Esophagus squamous epithelium (tissue), 5 donors: ENCODE results near the gene LPXN. TPM values are rescaled to one million over a fixed set of nuclear protein-coding genes. Genes with fewer than 3 reads are reported as not detected.

Source experiments
- DNase-seq: peaks from one replicate; lab custom pipeline; 2025; lab: John Stamatoyannopoulos, UW
- H3K27ac ChIP-seq, 4 donors: fragments of 200-600 bp; sonication (generic); one replicate each; pipeline ENCODE4 v1.5.1; 2016 to 2019; ENCODE audit warnings: mild to moderate bottlenecking in 1 of 4
- H3K27me3 ChIP-seq, 4 donors: fragments of 200-600 bp; sonication (generic); 1 replicate in 3 of 4; 2 replicates in 1 of 4; pipeline versions ENCODE4 v1.5.1 to v1.6.0; 2017 to 2021; ENCODE audit warnings: antibody characterized with exemption in 1 of 4
- H3K36me3 ChIP-seq, 3 donors: fragments of 200-600 bp; sonication (generic); one replicate each; pipeline ENCODE4 v1.5.1; 2016 to 2019
- H3K4me1 ChIP-seq, 3 donors: fragments of 200-600 bp; sonication (generic); one replicate each; pipeline ENCODE4 v1.5.1; 2017 to 2019
- H3K4me3 ChIP-seq, 4 donors: fragments of 200-600 bp; sonication (generic); 1 replicate in 3 of 4; 2 replicates in 1 of 4; pipeline ENCODE4 v1.5.1; 2016 to 2019; ENCODE audit warnings: mild to moderate bottlenecking in 2 of 4, moderate library complexity in 1 of 4
- H3K9me3 ChIP-seq, 3 donors: fragments of 200-600 bp; sonication (generic); one replicate each; pipeline ENCODE4 v1.5.1; 2016 to 2019
- POLR2A ChIP-seq, 4 donors: fragments of 450-650 bp; IDR thresholded peaks; one replicate each; pipeline ENCODE4 v1.6.1; 2017; ENCODE audit warnings: antibody characterized with exemption in 4 of 4, mild to moderate bottlenecking in 4 of 4, moderate library complexity in 3 of 4
- WGBS, 2 donors: methylation state at CpG; one replicate each; pipeline ENCODE4 v1.1.5; 2018; 5-methylcytosine and 5-hydroxymethylcytosine counted together
- intact Hi-C: fragments of 100-400 bp; cut with DNase I; formaldehyde crosslinking; loops from one replicate; pipeline ENCODE4 v1.15.0; 2022
- total RNA-seq, 4 donors: library from RNA; depleted of rRNA; stranded (reverse); fragments of >200 nt; gene quantifications; one replicate each; pipeline ENCODE4 v1.1.0, GENCODE V29; 2016
- TF ChIP-seq, protein P1 (sequence below), 6 experiments: fragments of 450-650 bp in 4 of 6; fragments of 200-600 bp in 2 of 6; sonication (generic) in 2 of 6; IDR thresholded peaks; one replicate each; pipeline ENCODE4 v1.5.1; 2016 to 2019; ENCODE audit warnings: antibody characterized with exemption in 6 of 6, mild to moderate bottlenecking in 4 of 6, moderate library complexity in 4 of 6
- donor health status: DM: yes; HTN: yes; CAD: no.

Gene LPXN
- total RNA-seq, 4 donors from 2014 or later, result 1.7 to 12.4 (median 4.4) TPM

DNA sequence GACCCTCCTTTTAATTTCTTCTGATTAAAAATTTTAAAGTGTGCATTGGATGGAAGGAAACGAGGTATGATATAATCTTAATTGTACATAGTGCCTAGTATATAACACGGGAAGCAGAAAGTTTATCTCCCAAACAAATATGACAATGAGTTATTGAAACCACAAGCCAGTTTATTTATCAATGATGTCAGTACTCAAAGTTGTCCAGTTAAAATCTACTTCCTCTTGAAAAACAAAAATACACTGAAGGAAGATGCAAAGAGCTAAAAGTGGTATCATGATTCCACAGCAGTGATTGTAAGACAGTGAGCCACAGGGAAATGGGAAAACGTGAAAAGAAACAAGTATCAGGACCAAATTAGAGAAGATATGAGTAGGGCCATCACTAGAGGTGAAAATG lies 48.9 kb downstream of the LPXN start:
- no peak for TF ChIP-seq POLR2A (IDR thresholded peaks at IDR 0.05)
- TF ChIP-seq, protein P1, sequence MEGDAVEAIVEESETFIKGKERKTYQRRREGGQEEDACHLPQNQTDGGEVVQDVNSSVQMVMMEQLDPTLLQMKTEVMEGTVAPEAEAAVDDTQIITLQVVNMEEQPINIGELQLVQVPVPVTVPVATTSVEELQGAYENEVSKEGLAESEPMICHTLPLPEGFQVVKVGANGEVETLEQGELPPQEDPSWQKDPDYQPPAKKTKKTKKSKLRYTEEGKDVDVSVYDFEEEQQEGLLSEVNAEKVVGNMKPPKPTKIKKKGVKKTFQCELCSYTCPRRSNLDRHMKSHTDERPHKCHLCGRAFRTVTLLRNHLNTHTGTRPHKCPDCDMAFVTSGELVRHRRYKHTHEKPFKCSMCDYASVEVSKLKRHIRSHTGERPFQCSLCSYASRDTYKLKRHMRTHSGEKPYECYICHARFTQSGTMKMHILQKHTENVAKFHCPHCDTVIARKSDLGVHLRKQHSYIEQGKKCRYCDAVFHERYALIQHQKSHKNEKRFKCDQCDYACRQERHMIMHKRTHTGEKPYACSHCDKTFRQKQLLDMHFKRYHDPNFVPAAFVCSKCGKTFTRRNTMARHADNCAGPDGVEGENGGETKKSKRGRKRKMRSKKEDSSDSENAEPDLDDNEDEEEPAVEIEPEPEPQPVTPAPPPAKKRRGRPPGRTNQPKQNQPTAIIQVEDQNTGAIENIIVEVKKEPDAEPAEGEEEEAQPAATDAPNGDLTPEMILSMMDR (IDR thresholded peaks at IDR 0.05), result no peak
- no peak for DNase-seq
- 61 to 72% methylated on average over 3 of the region's 3 CpGs for WGBS, 2 donors

DNA sequence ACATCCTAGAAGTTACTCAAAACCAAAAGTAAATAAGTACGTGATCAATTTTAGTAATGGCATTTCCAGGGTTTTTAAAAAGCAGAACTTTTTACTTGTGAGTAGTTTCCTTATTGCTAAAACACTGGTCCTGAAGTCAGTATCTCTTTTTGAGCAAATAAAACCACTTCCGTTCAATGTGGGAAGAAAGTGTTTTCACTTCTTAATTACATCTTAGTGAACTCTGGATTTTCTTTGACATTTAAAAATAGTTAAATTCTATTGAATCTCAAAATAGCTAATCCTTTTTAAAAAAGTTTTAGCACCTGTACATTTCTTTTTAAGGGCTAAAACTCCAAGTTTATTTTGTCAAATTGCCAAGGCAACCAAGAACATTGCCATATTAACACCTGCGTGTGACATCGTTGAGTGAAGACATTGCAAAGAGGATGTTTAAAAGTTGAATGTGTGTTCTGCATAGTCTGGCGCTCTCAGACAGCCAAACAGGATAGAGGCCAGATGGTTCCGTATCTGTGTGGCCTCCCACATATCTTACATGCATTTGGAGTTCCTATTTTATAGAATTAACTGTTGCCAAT lies 50.5 kb downstream of the LPXN start:
- Histone ChIP-seq H3K27me3 (no peaks in the 10 kb centered on the region), H3K27ac (peak overlapping the region in 2 of 4 donors; percentile 1 to 10), H3K36me3 (peaks cover 0 to 21% (median 0%) of the 10 kb centered on the region in 3 donors), H3K4me1 (peaks cover 0 to 11% (median 0%) of the 10 kb centered on the region in 3 donors), H3K9me3 (no peaks in the 10 kb centered on the region), H3K4me3 (no peak overlapping the region)
- no peak for TF ChIP-seq POLR2A (IDR thresholded peaks at IDR 0.05)
- TF ChIP-seq, protein P1 (IDR thresholded peaks at IDR 0.05), result no peak
- intact Hi-C loops, result no loop called here
- 30 to 31% methylated on average over 6 of the region's 6 CpGs for WGBS, 2 donors
- no peak for DNase-seq

More for the DNA sequence above, 48.9 kb downstream of the LPXN start:
- H3K36me3 ChIP-seq, result peaks cover 0 to 35% (median 0%) of the 10 kb centered on the region in 3 donors
- H3K9me3 ChIP-seq, result no peaks in the 10 kb centered on the region
- no peaks in the 10 kb centered on the region for H3K27me3 ChIP-seq
- no peak overlapping the region for H3K4me3 ChIP-seq
- H3K4me1 ChIP-seq, result peaks cover 0 to 11% (median 0%) of the 10 kb centered on the region in 3 donors
- intact Hi-C loops, result no loop called here
- no peak overlapping the region for H3K27ac ChIP-seq

DNA sequence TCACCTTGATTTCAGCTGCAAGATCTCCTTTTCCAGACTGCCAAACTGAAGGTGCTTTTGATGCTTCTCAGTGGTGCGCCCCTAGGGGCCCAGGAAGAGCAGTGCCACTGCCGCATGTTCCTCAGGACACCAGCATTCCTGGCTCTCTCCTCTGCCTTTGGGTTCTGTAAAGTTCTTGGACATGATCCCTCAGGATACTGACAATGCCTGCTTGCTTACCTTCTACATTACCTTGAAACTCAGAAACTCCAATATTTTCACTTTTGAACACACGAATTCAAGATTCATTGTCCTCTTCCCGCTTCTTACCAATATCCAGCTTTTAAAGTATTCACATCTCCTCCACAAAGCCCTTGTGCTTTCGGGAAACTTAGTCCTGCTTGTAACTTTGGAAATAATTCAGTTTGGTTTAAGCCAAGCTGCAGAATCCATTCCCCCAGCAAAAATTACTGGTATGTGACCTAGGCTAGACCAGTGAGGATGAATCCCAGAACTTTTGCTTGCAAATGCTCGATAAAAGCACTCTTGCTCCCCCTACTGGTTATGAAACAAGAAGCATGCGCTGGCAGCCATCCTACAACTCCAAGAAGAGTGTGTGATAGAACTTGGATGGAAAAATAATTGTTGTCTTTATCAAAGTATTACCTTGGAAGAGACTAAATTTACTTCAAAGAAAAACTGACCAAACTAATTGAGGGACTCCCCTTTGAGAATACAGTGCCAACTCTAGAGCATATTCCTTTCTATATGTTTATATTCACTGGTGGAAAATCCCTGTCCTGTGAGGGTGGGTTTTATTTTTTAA lies 51.2 kb downstream of the LPXN start:
- no peak for TF ChIP-seq POLR2A (IDR thresholded peaks at IDR 0.05)
- TF ChIP-seq, protein P1 (IDR thresholded peaks at IDR 0.05), result peak; percentile 53 to 76 (median 60)
- intact Hi-C loops, result no loop called here
- Histone ChIP-seq H3K9me3 (no peaks in the 10 kb centered on the region), H3K27ac (peak overlapping the region in 2 of 4 donors; percentile 1 to 10), H3K27me3 (no peaks in the 10 kb centered on the region), H3K4me1 (peaks cover 0 to 11% (median 0%) of the 10 kb centered on the region in 3 donors), H3K4me3 (peak overlapping the region in 2 of 4 donors; percentile 0 to 6), H3K36me3 (peaks cover 0 to 16% (median 0%) of the 10 kb centered on the region in 3 donors)
- DNase-seq, result no peak
- 18 to 24% methylated on average over 7 of the region's 7 CpGs for WGBS, 2 donors

DNA sequence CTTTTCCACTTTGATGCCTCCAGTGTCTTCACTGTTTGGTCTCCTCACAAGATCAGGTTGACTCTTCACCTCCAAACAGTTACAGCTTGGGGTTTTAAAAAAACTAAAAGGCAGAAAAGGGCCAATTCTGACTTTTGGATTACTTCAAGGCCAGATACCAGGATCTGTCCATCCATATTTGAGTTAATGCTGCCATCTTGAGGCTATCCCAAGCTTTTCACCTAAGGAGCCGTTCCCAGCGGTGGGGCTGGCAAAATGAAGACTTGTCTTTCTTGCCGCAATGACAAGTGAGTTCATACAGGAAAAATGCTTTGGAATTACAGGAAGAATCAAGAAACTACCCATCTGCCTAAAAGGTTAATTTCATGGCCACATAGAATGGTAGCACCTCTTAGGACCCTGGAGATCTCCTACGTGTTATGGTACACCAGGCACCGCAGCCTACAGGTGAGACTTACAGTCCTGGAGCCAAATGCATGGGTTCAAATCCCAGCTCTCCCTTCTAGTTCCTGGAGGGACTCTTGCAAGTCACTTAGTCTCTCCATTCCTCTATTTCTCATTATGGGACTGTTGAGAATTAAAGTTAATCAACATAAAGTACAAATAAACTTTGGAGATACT lies 61.8 kb downstream of the LPXN start:
- intact Hi-C loops, result no loop called here
- DNase-seq, result no peak
- 28 to 34% methylated on average over 5 of the region's 5 CpGs for WGBS, 2 donors

More for the DNA sequence above, 61.8 kb downstream of the LPXN start:
- Histone ChIP-seq H3K27me3 (peaks cover 0 to 16% (median 0%) of the 10 kb centered on the region in 4 donors), H3K27ac (no peak overlapping the region), H3K36me3 (no peaks in the 10 kb centered on the region), H3K9me3 (no peaks in the 10 kb centered on the region), H3K4me3 (no peak overlapping the region), H3K4me1 (peaks cover 0 to 4% (median 0%) of the 10 kb centered on the region in 3 donors)
- TF ChIP-seq POLR2A (IDR thresholded peaks at IDR 0.05), result no peak
- TF ChIP-seq, protein P1 (IDR thresholded peaks at IDR 0.05), result peak in 5 of 6 experiments; percentile 40 to 71 (median 50)
